Dedifferentiated amniotic fluid mesenchymal stem cell (primary cell): Measurements from ENCODE around the gene CLDN7.
A peak's percentile ranks its signal among the peaks of the same experiment; 100 is the strongest.

Source experiments
- DNase-seq: peaks from one replicate; pipeline ENCODE4 v3.0.0-alpha.2; 2016; ENCODE audit errors: extremely low spot score

Gene CLDN7, protein sequence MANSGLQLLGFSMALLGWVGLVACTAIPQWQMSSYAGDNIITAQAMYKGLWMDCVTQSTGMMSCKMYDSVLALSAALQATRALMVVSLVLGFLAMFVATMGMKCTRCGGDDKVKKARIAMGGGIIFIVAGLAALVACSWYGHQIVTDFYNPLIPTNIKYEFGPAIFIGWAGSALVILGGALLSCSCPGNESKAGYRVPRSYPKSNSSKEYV

DNA sequence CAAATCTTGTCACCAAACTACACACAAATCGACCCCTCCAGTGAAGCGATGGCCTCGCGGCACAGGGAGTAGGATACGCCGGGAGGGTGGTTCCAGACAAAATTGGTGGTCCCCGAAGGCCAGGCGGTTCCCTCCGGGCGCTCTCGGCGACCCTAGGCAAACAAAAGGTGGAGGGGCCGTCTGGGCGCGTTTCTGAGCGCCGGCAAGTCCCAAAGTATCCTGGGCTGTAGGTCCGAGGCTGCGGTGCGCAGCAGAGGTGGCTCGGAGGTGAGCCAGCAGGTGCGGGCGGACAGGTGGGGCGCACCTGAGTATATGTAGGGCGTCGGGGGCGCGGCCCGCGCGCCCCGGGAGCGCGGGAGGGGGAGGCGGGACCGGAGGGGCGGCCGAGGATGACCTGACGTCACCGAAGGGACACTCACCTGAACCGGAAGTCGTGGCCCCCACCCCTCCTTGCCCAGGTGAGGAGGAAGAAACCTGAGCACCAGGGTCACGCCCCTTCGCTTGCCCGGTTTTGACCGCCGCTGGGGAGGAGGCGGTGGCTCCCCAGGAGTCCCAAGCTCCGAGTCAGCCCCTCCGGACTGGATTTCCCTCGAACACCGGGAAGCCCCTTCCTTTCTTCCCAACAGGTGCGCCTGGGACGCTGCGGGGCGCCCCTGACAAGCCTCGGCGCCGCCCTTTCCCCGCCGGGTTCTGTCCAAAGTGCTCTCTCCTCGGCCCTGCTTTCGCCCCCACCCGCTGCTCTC, at the start of gene CLDN7:
TSS of gene CLDN7 (minus strand) at position 287 of the 743 bp plus-strand sequence. CDS start 435 bp downstream, outside the sequence.
- DNase-seq = no peak

DNA sequence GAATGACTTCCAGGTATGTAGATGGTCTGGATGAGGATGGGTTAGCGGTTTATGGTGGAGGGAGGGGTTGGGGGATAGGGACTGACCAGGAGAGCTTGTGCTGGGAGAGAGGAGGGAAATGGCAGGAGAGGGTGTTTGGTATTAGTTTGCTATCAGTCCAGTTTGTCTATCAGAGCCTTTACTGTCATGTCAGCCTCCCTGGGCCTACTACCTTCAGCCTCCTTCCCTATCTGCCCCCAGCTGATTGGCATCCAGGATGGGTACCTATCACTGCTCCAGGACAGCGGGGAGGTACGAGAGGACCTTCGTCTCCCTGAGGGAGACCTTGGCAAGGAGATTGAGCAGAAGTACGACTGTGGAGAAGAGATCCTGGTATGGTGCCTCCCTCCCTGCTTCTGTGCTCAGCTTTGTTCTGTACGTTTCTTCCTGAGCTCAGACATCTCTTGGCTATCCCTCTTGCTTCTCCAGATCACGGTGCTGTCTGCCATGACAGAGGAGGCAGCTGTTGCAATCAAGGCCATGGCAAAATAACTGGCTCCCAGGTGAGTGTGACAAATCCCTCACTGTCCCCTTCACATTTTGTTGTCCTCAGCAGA, 48.9 kb upstream of the CLDN7 start:
- no peak for DNase-seq

DNA sequence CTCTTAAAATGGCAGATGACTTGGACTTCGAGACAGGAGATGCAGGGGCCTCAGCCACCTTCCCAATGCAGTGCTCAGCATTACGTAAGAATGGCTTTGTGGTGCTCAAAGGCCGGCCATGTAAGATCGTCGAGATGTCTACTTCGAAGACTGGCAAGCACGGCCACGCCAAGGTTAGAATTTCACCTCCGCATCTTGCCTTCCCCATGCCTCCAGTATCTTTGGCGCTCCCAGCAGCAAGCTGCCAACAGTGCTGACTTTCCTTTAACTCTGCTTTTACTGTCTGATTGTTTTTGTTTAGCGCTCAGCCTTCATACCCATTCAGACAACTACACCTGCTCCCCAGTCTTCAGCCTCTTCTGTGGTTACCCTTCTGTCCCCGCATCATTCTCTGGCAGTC, 47.4 kb upstream of the CLDN7 start:
- DNase-seq = no peak

DNA sequence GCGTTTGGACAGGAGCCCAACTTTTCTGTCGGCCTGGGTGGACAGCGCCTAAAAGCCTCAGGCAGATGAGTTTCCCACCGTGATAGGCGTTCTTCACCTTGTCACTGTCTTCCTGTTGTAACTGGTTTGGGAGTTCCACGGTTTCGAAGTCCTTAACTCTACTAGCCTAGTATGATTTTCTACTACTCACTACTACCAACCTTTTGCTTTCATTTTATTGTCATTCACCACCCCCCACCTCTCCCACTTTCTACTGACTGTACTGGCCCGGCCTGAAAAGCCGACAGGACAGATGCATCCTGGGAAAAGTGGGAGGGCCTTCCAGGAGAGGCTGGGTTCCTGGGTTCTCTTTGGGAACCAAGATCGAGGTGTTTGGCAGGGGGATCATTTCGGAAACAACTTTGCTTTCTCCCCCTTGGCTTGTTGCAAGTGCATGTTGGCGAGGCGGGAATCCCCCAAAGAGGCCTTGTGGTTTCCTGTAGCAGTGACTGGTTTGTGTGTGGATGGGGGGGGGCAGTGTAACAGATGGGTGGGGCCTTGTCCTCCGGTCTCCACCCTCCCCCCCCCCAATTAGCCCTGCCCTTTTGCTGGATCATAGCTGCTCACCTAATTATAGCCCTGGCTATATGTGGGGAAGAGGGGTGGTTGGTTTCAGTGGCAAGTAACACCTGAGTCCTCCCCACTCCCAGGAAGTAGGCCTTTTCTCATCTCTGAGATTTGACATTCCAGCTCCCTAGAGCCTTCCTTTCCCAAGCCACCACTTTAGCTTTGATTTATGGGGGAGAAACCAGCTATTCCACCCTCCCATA, 46.6 kb upstream of the CLDN7 start:
- DNase-seq = peak; percentile 81

DNA sequence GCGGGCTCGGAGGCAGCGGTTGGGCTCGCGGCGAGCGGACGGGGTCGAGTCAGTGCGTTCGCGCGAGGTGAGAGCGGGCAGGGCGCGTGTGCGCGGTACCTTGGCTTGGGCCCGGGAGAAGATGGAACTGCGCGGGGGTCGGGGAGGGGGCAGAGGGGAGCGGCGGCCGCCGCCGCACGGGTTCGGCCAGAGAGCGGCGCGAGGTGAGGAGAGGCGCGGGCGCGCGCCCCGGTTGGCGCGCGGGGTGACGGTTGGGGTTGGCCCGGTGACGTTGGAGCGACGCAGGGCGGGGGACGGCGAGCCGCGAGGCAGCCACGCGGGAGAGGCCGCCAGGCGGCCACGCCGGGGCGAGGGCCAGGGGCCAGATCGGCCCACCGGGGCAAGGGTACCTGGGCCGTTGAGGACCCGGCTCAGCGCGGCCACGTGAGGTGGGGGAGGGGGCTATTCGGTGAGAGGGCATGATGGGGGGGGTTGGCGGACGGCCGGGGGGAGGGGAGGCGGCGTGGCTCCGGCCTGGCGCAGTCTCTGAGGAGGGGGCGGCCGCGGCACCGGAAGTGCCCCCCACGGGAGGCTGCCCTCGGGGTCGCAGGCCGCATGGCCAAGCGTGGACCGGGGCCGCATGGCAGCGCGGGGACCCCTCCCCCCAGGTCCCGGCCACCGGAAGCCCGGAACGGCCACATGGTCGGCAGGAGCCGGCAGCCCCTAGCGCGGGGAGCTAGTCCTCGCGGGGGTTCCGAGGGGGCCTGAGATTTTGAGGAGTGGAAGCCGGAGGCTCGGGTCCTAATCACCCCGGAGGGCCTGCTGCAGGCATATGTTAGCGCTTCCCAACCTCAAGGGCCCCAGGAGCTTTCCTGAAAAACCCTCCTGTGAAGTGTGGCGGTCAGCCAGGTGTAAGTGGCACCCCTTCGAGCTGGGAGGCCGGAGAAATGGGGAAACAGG, 45.7 kb upstream of the CLDN7 start:
- no peak for DNase-seq

DNA sequence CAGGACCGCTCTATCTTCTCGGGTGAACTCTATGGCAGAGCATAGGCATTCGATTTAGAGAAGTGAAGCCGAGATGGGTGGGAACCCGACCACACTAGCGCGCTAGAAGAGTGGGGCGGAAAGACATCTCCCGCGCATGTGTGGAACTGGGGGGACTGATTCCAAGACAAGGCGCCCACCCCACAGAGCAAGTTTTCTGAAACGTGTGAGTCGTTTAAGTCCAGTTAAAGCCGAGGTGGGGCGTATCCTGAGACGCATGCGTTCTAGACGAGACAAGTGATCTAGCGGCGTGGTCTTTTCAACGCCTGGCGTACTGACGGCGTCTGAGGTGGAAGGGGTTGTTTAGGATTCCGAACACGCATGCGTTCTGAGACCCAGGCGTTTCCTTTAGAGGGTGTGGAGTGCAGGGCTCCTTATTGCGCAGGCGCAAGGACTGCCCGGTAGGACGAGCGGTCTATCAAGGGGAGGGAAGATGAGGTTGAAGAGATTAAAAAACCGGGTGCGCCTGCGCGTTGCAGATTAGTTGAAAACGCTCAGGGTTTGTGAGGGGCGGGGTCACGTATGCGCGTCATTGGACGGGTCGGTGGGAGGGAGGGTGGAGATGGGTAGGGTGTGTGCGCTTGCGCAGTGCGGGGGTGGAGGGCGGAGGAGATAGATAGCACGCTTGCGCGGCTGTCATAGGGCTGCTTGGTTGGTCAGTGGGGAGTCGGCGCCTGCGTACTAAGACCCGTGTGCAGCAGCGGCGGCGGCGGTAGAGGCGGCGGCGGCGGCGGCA, 44.8 kb upstream of the CLDN7 start, which contains the start of gene EIF5A:
TSS of gene EIF5A (plus strand) at position 718 of the 775 bp plus-strand sequence. CDS start 2,008 bp downstream, outside the sequence.
- peak; percentile 100 for DNase-seq

DNA sequence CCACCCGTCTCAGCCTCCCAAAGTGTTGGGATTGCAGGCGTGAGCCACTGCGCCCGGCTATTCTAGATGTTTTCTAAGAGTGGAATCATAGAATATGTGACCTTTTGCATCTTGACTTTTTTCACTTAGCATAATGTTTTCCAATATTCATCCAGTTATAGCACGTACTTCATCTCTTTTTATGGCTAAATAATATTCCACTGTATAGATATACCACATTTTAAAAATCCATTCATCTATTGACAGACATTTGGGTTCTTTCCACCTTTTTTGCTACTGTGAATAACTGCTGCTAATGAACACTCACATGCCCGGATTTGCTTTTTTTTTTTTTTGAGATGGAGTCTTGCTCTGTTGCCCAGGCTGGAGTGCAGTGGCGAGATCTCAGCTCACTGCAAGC, 41.9 kb upstream of the CLDN7 start:
- no peak for DNase-seq

DNA sequence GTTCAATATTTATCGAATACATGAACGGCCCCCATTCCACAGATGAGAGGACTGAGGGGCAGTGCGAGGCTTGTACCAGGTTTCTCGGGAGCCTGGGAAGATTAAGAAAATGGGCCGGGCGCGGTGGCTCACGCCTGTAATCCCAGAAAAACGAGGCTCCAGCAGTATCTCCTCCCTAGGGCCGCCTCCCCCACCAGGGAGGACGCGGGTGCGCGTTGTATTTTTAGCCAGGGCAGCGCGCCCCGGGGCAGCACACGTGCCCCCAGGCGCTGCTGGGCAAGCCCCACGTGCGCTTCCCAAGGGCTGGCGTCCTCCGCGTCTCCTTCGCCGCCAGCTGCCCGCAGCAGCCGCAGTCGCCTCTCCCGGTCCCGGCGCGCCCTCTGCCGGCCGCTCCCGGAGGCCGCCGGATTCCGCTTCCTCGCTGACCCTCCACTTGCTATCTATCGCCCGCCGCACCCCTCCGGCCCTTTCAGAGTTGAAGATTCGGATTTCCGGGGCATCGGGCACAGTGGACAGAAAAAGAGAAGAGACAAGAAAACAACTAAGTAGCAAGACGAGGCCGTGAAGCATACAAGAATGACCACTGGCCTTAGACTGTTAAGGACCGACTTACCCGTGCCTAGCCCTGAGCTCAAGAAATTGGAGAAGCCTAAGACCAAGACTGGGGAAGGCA, 34.0 kb upstream of the CLDN7 start:
- peak; percentile 62 for DNase-seq

DNA sequence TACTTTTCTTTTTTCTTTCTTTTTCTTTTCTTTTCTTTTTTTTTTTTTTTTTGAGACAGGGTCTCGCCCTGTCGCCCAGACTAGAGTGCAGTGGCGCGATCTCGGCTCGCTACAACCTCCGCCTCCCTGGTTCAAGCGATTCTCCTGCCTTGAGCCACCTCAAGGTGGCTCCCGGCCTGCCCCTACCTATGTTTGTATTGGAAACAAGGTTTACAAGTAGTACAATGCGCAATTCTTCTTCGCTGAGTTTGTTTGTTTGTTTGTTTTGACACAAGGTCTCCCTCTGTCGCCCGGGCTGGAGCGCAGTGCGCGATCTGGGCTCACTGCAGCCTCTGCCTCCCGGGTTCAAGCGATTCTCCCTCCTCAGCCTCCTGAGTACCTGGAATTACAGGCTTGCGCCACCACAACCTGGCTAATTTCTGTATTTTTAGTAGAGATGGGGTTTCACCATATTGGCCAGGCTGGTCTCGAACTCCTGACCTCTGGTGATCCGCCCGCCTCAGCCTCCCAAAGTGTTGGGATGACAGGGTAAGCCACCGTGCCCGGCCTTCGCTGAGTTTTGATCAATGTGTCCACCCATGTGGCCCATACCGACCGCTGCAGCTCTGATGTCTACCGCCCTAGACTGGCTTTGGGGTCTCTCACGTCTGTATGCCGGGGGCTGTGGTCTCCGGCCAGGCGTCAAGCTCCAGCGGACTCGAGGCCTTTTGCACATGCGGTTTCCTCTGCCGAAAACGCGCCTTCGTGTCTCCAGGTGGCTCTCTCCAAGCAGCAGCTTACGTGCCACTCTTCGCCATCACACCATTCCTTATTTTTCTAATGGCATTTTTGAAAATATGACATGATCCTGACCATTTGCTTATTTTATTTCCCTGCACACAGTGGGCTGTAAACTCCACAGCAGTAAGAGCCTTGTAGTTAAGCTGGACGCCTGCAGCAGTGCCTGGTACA, 33.2 kb upstream of the CLDN7 start:
- no peak for DNase-seq

DNA sequence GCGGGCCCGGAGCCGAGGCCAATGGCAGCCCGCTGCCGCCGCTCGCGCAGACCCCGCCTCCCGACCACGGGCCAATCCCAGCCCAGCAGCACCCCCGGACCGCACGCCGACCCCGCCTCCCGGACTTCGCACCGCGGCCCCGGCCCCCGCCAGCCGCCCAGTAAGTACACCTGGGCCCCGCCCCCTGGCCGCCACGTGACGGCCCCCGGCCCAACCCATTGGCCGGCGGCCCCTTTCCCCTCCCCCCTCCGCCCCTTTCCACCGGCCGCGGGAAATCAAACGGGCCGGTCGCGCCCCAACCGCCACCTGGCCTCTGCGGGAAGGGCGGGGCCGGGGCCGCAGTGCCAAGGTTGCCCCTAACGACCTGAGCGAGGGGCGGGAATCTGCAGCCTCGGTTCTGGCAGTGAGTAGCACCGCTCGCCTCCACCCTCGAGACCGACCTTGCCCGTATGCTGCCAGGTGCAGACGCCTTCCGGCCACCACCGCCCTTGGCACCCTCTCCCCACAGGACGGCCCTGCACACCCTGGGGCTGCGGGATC, 32.4 kb upstream of the CLDN7 start, which contains the start of gene YBX2:
TSS of gene YBX2 (minus strand) at position 26 of the 540 bp plus-strand sequence. CDS start 139 bp downstream, outside the sequence.
- DNase-seq = no peak

DNA sequence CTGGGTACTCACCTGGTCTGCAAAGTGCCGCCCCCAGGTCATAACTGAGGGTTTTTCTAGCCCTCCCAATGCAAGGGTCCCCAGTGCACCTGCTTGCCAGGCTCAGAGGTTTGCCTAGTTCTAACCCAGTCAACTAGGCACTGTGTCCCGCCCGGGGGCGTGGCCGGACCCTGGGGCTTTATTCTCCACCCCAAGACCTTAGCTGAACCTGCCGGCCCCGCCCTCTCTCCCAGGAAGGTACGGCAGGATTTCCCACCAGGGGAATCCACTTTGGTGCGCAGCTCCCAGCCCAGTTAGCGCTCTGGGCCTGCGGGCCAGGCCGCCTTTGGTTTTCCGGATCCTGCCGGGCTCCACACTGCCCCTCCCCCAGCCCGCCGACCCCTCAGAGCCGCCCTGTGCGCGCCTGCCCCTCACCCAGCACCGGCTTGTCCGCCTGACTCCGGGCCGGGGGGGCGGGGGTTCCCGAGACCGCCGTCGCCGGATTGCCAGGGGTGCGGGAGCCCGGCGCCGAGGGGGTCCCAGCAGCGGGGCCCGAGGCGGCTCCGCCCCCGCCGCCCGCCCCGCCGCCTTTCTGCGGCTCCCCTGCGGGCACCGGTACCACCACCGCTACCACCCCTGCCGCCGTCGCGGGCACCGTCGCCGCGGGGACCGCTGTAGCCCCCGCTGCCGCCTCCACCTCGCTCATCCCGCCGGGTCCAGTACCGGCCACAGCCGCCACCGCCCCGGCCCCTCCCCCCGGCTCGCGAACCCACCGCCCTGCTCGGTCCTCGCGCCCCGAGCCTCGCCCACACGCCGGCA, 31.7 kb upstream of the CLDN7 start:
- DNase-seq = no peak

DNA sequence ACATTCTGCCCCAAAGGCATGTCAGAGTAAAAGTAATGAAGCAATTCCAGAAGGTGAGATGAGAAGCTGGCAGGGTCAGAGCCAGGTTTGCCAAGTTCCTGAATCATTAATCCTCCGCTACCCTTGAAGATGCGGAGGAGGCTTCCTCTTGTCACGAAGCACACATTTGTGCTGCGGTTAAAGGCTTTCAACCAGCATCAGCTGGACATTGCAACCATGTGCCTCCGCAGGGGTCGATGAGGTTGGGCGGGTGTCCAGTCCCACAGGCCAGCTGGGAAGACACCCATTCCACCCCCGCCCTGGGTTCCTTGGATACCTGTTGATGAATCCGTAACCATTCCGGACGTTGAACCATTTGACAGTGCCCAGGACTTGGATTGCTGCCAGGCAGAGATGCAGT, 30.9 kb upstream of the CLDN7 start:
- DNase-seq = no peak

DNA sequence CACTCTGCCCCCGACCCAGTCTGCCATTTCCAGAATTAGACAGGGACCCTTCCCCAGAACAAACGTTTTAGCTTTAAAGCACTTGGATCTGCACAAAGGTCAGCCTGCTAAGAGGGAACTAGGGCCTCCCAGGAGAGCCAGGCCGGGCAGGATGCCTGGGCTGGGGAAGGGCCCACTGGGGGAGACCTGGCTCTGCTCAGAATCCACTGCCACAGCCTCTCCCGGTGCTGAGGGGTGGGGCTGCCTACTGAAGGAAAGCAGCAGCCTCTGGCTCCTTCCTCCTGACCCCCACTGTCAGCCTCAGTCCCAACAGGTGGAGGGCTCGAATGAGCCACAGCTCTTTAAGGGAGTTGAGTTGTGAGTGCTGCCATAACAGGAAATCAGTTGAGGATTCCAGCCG, 30.5 kb upstream of the CLDN7 start:
- DNase-seq = no peak

DNA sequence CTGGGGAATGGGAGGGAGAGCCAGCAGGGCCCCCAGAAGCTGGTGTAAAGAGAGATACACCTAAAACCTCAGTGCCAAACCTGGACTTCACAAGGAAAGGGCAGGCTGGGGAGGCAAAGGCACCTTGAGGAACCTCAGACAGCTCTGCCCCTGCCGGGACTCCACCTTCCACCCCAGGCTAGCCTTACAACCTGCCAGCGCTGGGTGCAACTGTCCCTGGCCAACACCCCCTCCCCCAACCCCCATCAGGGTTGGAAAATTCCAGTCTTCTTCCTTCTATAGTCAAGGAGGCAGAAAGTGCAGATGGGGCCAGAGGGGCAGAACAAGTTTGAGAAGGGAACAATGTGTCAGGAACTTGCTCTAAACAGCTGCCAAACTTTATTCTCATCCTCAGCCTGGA, 29.9 kb upstream of the CLDN7 start:
- no peak for DNase-seq

DNA sequence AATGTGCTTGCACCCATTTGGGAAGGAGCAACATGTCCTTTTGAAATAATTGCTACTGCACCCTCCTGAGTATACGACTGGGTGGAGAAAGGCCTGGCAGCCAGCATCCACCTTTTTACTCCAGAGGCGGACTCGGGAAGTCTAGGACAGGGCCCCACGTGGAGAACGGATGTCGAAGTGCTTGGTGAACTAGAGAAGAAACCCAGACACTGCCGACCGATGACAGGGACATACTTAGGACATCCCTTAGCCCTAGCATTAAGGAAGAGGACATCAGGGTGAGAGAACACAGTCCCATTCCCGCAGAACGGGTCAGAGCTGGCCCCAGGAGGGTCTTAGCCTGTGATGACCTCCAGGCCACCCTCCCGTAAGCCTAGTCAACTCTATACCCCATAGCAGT, 28.4 kb upstream of the CLDN7 start:
- no peak for DNase-seq

DNA sequence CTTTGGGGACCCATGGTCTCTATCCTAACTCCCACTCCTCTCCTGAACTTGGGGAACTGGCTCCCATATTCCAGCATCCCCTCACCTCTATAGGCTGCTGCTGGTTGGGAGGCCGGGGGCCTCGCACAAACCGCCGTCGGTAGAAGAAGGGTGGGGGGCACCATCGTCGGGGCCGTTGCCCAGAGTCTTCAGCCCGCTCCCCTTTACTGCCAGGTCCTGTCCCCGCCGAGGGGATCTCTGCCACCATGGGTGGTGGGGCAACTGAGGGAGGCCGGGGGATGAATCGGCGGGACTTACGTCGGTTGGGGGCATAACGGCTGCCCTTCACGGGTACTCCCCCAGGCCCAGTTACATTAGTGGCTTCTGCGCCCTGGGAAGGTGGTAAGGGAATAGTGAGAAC, 27.9 kb upstream of the CLDN7 start:
- no peak for DNase-seq
